ENCODE data around the gene ZC3H12C. TPM values are rescaled to one million over a fixed set of nuclear protein-coding genes. Genes with fewer than 3 reads are reported as not detected.

The ZC3H12C gene
- total and polyA plus RNA-seq, 4 donors = 3.4 to 27.1 (median 9.1) TPM

DNA sequence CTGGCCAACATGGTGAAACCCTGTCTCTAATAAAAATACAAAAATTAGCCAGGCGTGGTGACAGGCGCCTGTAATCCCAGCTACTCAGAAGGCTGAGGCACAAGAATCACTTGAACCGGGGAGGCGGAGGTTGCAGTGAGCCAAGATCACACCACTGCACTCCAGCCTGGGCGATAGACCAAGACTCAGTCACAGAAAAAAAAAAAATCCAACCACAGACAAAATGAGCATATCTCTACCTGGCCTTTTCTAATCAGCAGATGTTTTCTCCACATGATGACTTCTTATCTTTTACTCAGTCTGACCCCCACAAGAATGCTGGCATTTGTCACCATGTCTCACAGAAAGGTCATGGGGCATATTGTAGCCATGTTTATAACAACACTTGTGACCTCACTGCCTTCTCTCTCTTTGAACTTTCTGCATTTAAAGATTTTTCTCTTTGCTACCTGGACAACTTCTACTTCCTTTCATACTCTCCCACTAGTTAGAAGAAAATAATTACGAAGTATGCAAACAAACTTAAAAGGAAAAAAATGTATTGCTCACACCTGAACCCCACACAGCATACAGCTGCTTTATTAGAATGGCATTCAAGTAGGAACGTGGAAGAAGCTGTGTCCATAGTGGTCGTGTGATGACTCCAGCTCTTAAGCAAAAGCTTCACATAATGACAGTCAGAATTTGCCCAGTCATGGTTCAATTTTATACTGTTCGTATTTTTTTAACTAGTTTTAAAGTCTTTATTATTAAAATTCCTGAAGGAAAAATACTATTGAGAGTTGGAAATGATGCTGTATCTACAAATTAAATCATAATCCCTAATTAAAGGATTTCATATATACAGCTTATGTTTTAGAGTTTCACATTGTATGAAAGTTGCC lies 65.4 kb downstream of the ZC3H12C start:
- 71 to 90% methylated on average over 9 of the region's 9 CpGs for WGBS, 2 donors
- Histone ChIP-seq H3K36me3 (ENCODE audit: control insufficient read depth in 4 of 4, insufficient read depth in 4 of 4, low read length in 4 of 4) (peaks cover 7 to 15% (median 12%) of the 10 kb centered on the region in 4 donors), H3K9ac (ENCODE audit: insufficient read depth in 1 of 2, low read length in 2 of 2) (no peak overlapping the region), H3K27ac (ENCODE audit: low read depth in 1 of 2, low read length in 1 of 2) (no peak overlapping the region), H3K27me3 (ENCODE audit: control insufficient read depth in 3 of 3, insufficient read depth in 3 of 3, low read length in 2 of 3) (no peaks in the 10 kb centered on the region), H3K4me1 (ENCODE audit: control insufficient read depth in 5 of 5, insufficient read depth in 5 of 5, low read length in 5 of 5) (no peaks in the 10 kb centered on the region), H3K9me3 (ENCODE audit: control insufficient read depth in 4 of 4, insufficient read depth in 3 of 4, low read length in 3 of 4) (no peaks in the 10 kb centered on the region), H3K4me3 (no peak overlapping the region)
- ATAC-seq (ENCODE audit: insufficient read depth, low FRiP score) = no peak
- TF ChIP-seq, protein P1, sequence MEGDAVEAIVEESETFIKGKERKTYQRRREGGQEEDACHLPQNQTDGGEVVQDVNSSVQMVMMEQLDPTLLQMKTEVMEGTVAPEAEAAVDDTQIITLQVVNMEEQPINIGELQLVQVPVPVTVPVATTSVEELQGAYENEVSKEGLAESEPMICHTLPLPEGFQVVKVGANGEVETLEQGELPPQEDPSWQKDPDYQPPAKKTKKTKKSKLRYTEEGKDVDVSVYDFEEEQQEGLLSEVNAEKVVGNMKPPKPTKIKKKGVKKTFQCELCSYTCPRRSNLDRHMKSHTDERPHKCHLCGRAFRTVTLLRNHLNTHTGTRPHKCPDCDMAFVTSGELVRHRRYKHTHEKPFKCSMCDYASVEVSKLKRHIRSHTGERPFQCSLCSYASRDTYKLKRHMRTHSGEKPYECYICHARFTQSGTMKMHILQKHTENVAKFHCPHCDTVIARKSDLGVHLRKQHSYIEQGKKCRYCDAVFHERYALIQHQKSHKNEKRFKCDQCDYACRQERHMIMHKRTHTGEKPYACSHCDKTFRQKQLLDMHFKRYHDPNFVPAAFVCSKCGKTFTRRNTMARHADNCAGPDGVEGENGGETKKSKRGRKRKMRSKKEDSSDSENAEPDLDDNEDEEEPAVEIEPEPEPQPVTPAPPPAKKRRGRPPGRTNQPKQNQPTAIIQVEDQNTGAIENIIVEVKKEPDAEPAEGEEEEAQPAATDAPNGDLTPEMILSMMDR (IDR thresholded peaks at IDR 0.05; ENCODE audit: control extremely low read depth, extremely low read depth) = no peak
- DNase-seq = no peak

DNA sequence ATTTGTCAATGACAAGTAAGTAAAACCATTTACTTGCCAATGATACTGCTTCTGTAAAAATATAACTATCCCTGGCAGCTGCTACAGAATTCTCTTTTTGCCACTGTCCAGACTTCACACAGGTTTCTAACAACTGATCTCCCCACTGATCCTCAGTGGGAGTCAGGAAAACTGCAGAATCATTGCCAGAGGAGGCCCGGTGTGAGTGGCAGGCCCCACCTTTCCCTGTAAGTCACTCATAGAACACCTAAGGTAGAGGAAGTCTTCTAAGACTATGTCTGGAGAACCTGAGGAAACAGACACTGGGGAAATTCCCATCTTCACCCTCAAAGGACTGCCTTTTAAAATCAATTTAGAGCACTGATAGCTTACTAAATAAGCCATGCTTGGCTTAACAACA lies 66.3 kb downstream of the ZC3H12C start:
- TF ChIP-seq, protein P1 (IDR thresholded peaks at IDR 0.05; ENCODE audit: control extremely low read depth, extremely low read depth) = no peak
- H3K36me3 ChIP-seq (ENCODE audit: control insufficient read depth in 4 of 4, insufficient read depth in 4 of 4, low read length in 4 of 4) = peaks cover 10 to 21% (median 14%) of the 10 kb centered on the region in 4 donors
- H3K9ac ChIP-seq (ENCODE audit: insufficient read depth in 1 of 2, low read length in 2 of 2) = no peak overlapping the region
- no peak for ATAC-seq (ENCODE audit: insufficient read depth, low FRiP score)
- H3K27ac ChIP-seq (ENCODE audit: low read depth in 1 of 2, low read length in 1 of 2) = no peak overlapping the region
- DNase-seq = no peak
- 76 to 81% methylated on average over 1 of the region's 1 CpG for WGBS, 2 donors
- no peaks in the 10 kb centered on the region for H3K27me3 ChIP-seq (ENCODE audit: control insufficient read depth in 3 of 3, insufficient read depth in 3 of 3, low read length in 2 of 3)
- H3K4me3 ChIP-seq = no peak overlapping the region
- H3K9me3 ChIP-seq (ENCODE audit: control insufficient read depth in 4 of 4, insufficient read depth in 3 of 4, low read length in 3 of 4) = no peaks in the 10 kb centered on the region
- no peaks in the 10 kb centered on the region for H3K4me1 ChIP-seq (ENCODE audit: control insufficient read depth in 5 of 5, insufficient read depth in 5 of 5, low read length in 5 of 5)

DNA sequence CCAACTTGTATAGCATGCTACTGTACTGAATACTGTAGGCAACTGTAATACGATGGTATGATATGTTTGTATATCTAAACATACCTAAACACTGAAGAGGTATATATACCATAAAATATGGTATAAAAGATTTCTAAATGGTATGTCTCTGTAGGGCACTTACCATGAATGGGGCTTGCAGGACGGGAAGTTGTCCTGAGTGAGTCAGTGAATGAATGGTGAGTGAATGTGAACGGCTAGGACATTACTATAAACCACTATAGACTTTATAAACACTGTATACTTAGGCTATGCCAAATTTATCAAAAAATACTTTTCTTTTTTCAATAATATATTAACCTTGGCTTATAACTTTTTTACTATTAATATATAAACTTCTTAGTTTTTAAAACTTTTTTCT lies 66.8 kb downstream of the ZC3H12C start:
- no peak overlapping the region for H3K4me3 ChIP-seq
- no peaks in the 10 kb centered on the region for H3K4me1 ChIP-seq (ENCODE audit: control insufficient read depth in 5 of 5, insufficient read depth in 5 of 5, low read length in 5 of 5)
- peaks cover 15 to 26% (median 18%) of the 10 kb centered on the region in 4 donors for H3K36me3 ChIP-seq (ENCODE audit: control insufficient read depth in 4 of 4, insufficient read depth in 4 of 4, low read length in 4 of 4)
- TF ChIP-seq, protein P1 (IDR thresholded peaks at IDR 0.05; ENCODE audit: control extremely low read depth, extremely low read depth) = no peak
- no peaks in the 10 kb centered on the region for H3K27me3 ChIP-seq (ENCODE audit: control insufficient read depth in 3 of 3, insufficient read depth in 3 of 3, low read length in 2 of 3)
- no peak overlapping the region for H3K27ac ChIP-seq (ENCODE audit: low read depth in 1 of 2, low read length in 1 of 2)
- 85 to 86% methylated on average over 3 of the region's 3 CpGs for WGBS, 2 donors
- ATAC-seq (ENCODE audit: insufficient read depth, low FRiP score) (no peak), DNase-seq (no peak)
- H3K9ac ChIP-seq (ENCODE audit: insufficient read depth in 1 of 2, low read length in 2 of 2) = no peak overlapping the region
- no peaks in the 10 kb centered on the region for H3K9me3 ChIP-seq (ENCODE audit: control insufficient read depth in 4 of 4, insufficient read depth in 3 of 4, low read length in 3 of 4)
